Endodermal cell (in vitro differentiated cells): ENCODE data around the gene CHKB. TPM values are rescaled to one million over a fixed set of nuclear protein-coding genes. Genes with fewer than 3 reads are reported as not detected.

ENCODE experiments used
- DNase-seq: peaks from one replicate; pipeline ENCODE4 v3.0.0-alpha.2; 2017
- H3K27ac ChIP-seq: 2 replicates; pipeline ENCODE4 v1.5.1; 2013; ENCODE audit warnings: mild to moderate bottlenecking, low read depth, low read length, moderate library complexity
- H3K27me3 ChIP-seq: 2 replicates; pipeline ENCODE4 v1.6.1; 2013; ENCODE audit warnings: mild to moderate bottlenecking, low read length, moderate library complexity; ENCODE audit not compliant: insufficient read depth, control insufficient read depth, poor library complexity, severe bottlenecking
- H3K36me3 ChIP-seq: 2 replicates; pipeline ENCODE4 v1.7.0; 2013; ENCODE audit warnings: mild to moderate bottlenecking, low read length, moderate library complexity; ENCODE audit not compliant: control insufficient read depth, insufficient read depth
- H3K4me1 ChIP-seq: one replicate; pipeline ENCODE4 v1.7.0; 2013; ENCODE audit warnings: low read length; ENCODE audit not compliant: control insufficient read depth, insufficient read depth
- H3K4me3 ChIP-seq: 2 replicates; pipeline ENCODE4 v1.5.1; 2013; ENCODE audit warnings: mild to moderate bottlenecking, low read length, moderate library complexity
- H3K9ac ChIP-seq: 2 replicates; pipeline ENCODE4 v1.6.1; 2013; ENCODE audit warnings: mild to moderate bottlenecking, low read length, moderate library complexity; ENCODE audit not compliant: poor library complexity, severe bottlenecking; ENCODE audit errors: extremely low read depth
- H3K9me3 ChIP-seq: 2 replicates; pipeline ENCODE4 v1.6.1; 2013; ENCODE audit warnings: mild to moderate bottlenecking, low read length, moderate library complexity; ENCODE audit not compliant: control insufficient read depth
- H3K27ac Mint-ChIP-seq: 2 replicates; pipeline ENCODE4 v1.8.0; 2020; ENCODE audit warnings: mixed read lengths
- H3K27me3 Mint-ChIP-seq: 2 replicates; pipeline ENCODE4 v1.8.0; 2021; ENCODE audit warnings: mild to moderate bottlenecking, mixed read lengths; ENCODE audit not compliant: insufficient read depth
- H3K36me3 Mint-ChIP-seq: 2 replicates; pipeline ENCODE4 v1.8.0; 2020; ENCODE audit warnings: low read depth, mixed read lengths
- H3K4me1 Mint-ChIP-seq: 2 replicates; pipeline ENCODE4 v1.8.0; 2020; ENCODE audit warnings: mixed read lengths
- H3K4me3 Mint-ChIP-seq: 2 replicates; pipeline ENCODE4 v1.8.0; 2020; ENCODE audit warnings: mild to moderate bottlenecking, moderate library complexity, mixed read lengths
- H3K9me3 Mint-ChIP-seq: 2 replicates; pipeline ENCODE4 v1.8.0; 2020; ENCODE audit warnings: mild to moderate bottlenecking, mixed read lengths
- CTCF ChIP-seq: fragments of 200-600 bp; sonication (generic); conservative IDR thresholded peaks from 2 replicates; pipeline ENCODE4 v1.5.0; 2021; ENCODE audit warnings: antibody characterized with exemption, mild to moderate bottlenecking
- WGBS, 2 experiments: methylation state at CpG; one replicate each; pipeline versions ENCODE4 v1.1.5 to v1.1.7; 2013; ENCODE audit warnings: missing lambda C conversion rate in 2 of 2, mixed read lengths in 1 of 2; ENCODE audit not compliant: insufficient coverage in 1 of 2, insufficient read length in 1 of 2; 5-methylcytosine and 5-hydroxymethylcytosine counted together
- total RNA-seq, 2 donors: library from RNA; stranded (reverse); fragmentation: NEBNext Ultra II Directional in 1 of 2; extraction: Animal tissue kit (Norgen Biotek cat#: 25700) in 1 of 2; gene quantifications; 2 replicates in 1 of 2; 3 replicates in 1 of 2; pipeline ENCODE4 v1.2.1, GENCODE V29; 2021

Gene CHKB
- total RNA-seq, 2 donors from 2014 or later, result 108 TPM

GRCh38 chr22:50548040-50548920 is 34.4 kb downstream of the CHKB start:
- Histone ChIP-seq H3K9me3 (no peaks in the 10 kb centered on the region), H3K27ac (no peak overlapping the region), H3K4me3 (no peak overlapping the region), H3K9ac (no peak overlapping the region), H3K36me3 (no peaks in the 10 kb centered on the region), H3K4me1 (no peaks in the 10 kb centered on the region), H3K27me3 (peaks cover 14% of the 10 kb centered on the region)
- no peaks in the 10 kb centered on the region for H3K9me3 Mint-ChIP-seq
- no peak overlapping the region for H3K27ac Mint-ChIP-seq
- H3K4me1 Mint-ChIP-seq, result peaks cover 3% of the 10 kb centered on the region
- TF ChIP-seq CTCF, result no peak
- 92 to 95% methylated on average over 35 to 56 of the region's 56 CpGs for WGBS, 2 experiments
- no peak overlapping the region for H3K4me3 Mint-ChIP-seq
- H3K27me3 Mint-ChIP-seq, result peaks cover 18% of the 10 kb centered on the region
- no peak for DNase-seq
- H3K36me3 Mint-ChIP-seq, result no peaks in the 10 kb centered on the region

- H3K27me3 Mint-ChIP-seq, result peaks cover 18% of the 10 kb centered on the region
These were observed 35.2 kb downstream of the CHKB start for GRCh38 chr22:50547263-50547985.

More at GRCh38 chr22:50547263-50547985, 35.2 kb downstream of the CHKB start:
- no peaks in the 10 kb centered on the region for H3K36me3 Mint-ChIP-seq
- no peak for DNase-seq
- TF ChIP-seq CTCF, result no peak
- Histone ChIP-seq H3K27me3 (peaks cover 14% of the 10 kb centered on the region), H3K4me1 (no peaks in the 10 kb centered on the region), H3K9me3 (no peaks in the 10 kb centered on the region), H3K36me3 (no peaks in the 10 kb centered on the region), H3K9ac (no peak overlapping the region), H3K4me3 (no peak overlapping the region), H3K27ac (no peak overlapping the region)
- WGBS, 2 experiments, result 93 to 97% methylated on average over 8 to 35 of the region's 35 CpGs
- H3K4me1 Mint-ChIP-seq, result peaks cover 3% of the 10 kb centered on the region
- H3K27ac Mint-ChIP-seq, result no peak overlapping the region
- no peak overlapping the region for H3K4me3 Mint-ChIP-seq
- H3K9me3 Mint-ChIP-seq, result no peaks in the 10 kb centered on the region
